Ectodermal cell (in vitro differentiated cells): ENCODE measurements around the gene ASIC1.
A peak's percentile ranks its signal among the peaks of the same experiment; 100 is the strongest.
"Not testable (repeated sequence)": the region's sequence is repeated elsewhere in the genome, so short reads cannot be mapped to it uniquely, and the experiment has no call there.

Source experiments
- H3K27ac ChIP-seq: 2 replicates; pipeline ENCODE4 v1.7.0; 2013; ENCODE audit warnings: mild to moderate bottlenecking, low read depth, low read length; ENCODE audit not compliant: insufficient read depth, poor library complexity, severe bottlenecking
- H3K27me3 ChIP-seq: 2 replicates; pipeline ENCODE4 v1.7.0; 2013; ENCODE audit warnings: mild to moderate bottlenecking, low read length; ENCODE audit not compliant: insufficient read depth, control insufficient read depth, poor library complexity, severe bottlenecking
- H3K36me3 ChIP-seq: one replicate; pipeline ENCODE4 v1.7.0; 2013; ENCODE audit warnings: low read length; ENCODE audit not compliant: control insufficient read depth, insufficient read depth
- H3K4me1 ChIP-seq: one replicate; pipeline ENCODE4 v1.7.0; 2013; ENCODE audit warnings: low read length; ENCODE audit not compliant: control insufficient read depth, insufficient read depth
- H3K4me3 ChIP-seq: 2 replicates; pipeline ENCODE4 v1.7.0; 2013; ENCODE audit warnings: low read depth, low read length, control low read depth; ENCODE audit not compliant: insufficient read depth
- H3K9me3 ChIP-seq: 2 replicates; pipeline ENCODE4 v1.7.0; 2013; ENCODE audit warnings: mild to moderate bottlenecking, low read length, moderate library complexity; ENCODE audit not compliant: control insufficient read depth
- WGBS, 2 experiments: methylation state at CpG; one replicate each; pipeline ENCODE4 v1.1.7; 2013; ENCODE audit warnings: missing lambda C conversion rate in 2 of 2; 5-methylcytosine and 5-hydroxymethylcytosine counted together

Gene ASIC1

GRCh38 chr12:50022903-50023302 is 34.5 kb upstream of the ASIC1 start:
- Histone ChIP-seq H3K4me1 (no peaks in the 10 kb centered on the region), H3K27ac (no peak overlapping the region), H3K27me3 (no peaks in the 10 kb centered on the region), H3K36me3 (no peaks in the 10 kb centered on the region), H3K4me3 (no peak overlapping the region), H3K9me3 (no peaks in the 10 kb centered on the region)
- 87 to 100% methylated on average over 1 of the region's 1 CpG for WGBS, 2 experiments

DNA sequence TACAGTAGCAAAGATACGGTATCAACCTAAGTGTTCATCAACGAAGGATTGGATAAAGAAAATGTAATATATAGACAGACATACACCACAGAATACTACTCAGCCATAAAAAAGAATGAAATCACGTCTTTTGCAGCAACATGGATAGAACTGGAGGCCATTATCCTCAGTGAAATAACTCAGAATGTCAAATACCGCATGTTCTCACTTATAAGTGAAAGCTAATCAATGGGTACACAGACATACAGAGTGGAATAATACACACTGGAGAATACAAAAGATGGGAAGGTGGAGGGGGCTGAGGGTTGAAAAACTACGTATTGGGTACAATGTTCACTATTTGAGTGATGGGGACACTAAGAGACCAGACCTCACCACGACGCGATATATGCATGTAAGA is 33.2 kb upstream of the ASIC1 start:
- 73 to 81% methylated on average over 6 of the region's 8 CpGs for WGBS, 2 experiments
- Histone ChIP-seq H3K4me3 (peak overlapping the region; percentile 59), H3K27ac (no peak overlapping the region), H3K36me3 (no peaks in the 10 kb centered on the region), H3K9me3 (no peaks in the 10 kb centered on the region), H3K4me1 (no peaks in the 10 kb centered on the region), H3K27me3 (no peaks in the 10 kb centered on the region)

DNA sequence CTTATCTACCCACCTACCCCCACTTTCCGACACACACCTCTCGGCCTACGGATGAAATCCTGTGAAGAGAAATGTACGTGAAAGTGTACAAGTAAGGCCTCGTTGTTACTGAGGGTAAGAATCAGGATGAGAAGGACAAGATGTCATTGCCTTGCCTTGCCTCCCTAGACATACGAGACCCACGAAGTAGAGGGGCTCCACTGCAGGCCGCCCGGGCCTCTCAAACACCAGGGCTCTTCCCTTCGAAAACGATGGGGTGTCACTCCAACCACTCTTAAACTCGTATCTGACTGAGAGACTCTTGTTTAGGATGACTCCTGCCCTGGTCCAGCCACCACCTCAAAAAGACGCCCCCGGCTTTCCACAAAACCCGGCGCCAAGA is 32.6 kb upstream of the ASIC1 start:
- H3K36me3 ChIP-seq, result no peaks in the 10 kb centered on the region
- H3K9me3 ChIP-seq, result no peaks in the 10 kb centered on the region
- 2% methylated on average over 14 to 15 of the region's 16 CpGs for WGBS, 2 experiments
- no peaks in the 10 kb centered on the region for H3K27me3 ChIP-seq
- H3K27ac ChIP-seq, result no peak overlapping the region
- no peaks in the 10 kb centered on the region for H3K4me1 ChIP-seq
- peak overlapping the region; percentile 59 for H3K4me3 ChIP-seq

DNA sequence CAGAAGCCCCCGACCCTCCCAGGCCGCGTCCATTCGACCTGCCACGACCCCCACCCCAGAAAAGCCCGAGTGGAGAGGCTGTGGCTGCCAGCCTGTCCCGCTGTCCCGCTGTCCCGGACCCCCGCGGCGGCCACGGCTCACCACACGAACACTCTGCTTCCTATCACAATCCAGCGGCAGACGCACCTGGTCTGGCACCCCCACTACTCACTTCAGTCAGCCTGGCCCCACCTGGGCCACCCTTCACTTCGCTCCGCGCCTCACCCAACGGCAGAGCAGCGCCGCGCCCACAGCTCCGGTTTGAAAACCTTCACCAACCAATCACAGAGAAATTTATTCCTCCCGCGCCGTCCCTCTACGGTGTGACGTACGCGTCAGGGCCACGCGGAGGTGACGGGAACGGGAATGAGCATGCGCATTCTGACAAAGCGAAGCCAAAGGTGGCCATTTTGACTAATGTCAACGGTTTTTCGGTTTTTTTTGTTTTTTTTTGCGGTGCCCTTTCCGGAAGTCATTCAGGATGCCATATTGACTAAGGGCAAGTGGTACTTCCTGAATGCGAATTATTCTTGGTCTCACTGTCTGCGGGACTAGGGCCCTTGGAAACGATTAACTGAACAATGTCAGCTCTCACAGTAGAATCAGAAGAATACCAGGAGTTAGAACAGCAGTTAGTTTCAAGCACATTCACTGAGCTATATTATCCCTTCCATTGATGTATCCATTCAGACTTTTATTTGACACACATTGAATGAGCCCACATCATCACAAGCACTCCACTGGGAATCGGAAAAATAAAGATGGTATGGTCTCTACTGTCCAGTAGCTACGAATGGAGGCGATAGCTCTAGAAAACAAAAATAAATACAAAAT is 32.0 kb upstream of the ASIC1 start, which contains the start of gene RACGAP1:
TSS of gene RACGAP1 (minus strand) at position 308 of the 873 bp plus-strand sequence. CDS start 8,779 bp downstream, outside the sequence.
- Histone ChIP-seq H3K4me1 (no peaks in the 10 kb centered on the region), H3K36me3 (no peaks in the 10 kb centered on the region), H3K27ac (no peak within 1 kb of the TSS), H3K27me3 (no peaks in the 10 kb centered on the region), H3K9me3 (no peaks in the 10 kb centered on the region), H3K4me3 (peak within 1 kb of the TSS; percentile 59)
- WGBS, 2 experiments, result 7% methylated on average over 47 of the region's 47 CpGs

- H3K4me1 ChIP-seq, result no peaks in the 10 kb centered on the region
- no peaks in the 10 kb centered on the region for H3K36me3 ChIP-seq
- 93 to 96% methylated on average over 3 of the region's 3 CpGs for WGBS, 2 experiments
- H3K9me3 ChIP-seq, result no peaks in the 10 kb centered on the region
- no peak overlapping the region for H3K27ac ChIP-seq
- no peak overlapping the region for H3K4me3 ChIP-seq
- no peaks in the 10 kb centered on the region for H3K27me3 ChIP-seq
Observed at GRCh38 chr12:50026691-50027090, 30.7 kb upstream of the ASIC1 start.

DNA sequence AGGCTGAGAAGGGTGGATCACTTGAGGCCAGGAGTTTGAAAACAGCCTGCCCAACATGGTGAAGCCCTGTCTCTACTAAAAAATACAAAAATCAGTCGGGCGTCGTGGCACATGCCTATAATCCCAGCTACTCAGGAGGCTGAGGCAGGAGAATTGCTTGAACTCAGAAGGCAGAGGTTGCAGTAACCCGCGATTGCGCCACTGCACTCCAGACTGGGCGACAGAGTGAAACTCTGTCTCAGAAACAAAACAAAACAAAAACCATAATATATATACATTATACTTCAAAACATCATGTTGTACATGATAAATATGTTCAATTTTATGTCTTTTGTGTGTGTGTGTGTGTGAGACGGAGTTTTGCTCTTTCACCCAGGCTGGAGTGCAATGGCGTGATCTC is 26.9 kb upstream of the ASIC1 start:
- H3K36me3 ChIP-seq, H3K9me3 ChIP-seq, H3K4me1 ChIP-seq, H3K27me3 ChIP-seq, H3K27ac ChIP-seq, H3K4me3 ChIP-seq: not testable (repeated sequence)
- WGBS, 2 experiments, result 93 to 94% methylated on average over 9 of the region's 9 CpGs

DNA sequence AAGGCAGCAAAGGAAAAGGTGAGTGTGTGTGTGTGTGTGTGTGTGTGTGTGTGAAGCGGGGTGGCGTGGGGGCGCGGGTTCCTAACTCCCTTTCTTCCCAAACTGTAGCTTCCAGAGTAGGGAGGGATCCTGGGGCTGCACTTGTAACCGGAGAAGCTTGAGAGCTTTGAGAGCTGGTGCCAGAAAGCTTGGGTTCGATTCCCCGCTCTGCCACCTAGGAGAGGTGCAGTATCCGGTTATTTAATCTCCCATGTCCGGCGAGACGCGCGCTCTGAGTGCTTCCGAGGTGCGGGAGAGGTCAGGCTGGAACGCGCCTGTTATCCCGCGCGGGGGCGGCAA is 24.9 kb upstream of the ASIC1 start:
- 49 to 52% methylated on average over 21 of the region's 21 CpGs for WGBS, 2 experiments
- Histone ChIP-seq H3K36me3 (no peaks in the 10 kb centered on the region), H3K4me3 (peak overlapping the region; percentile 22), H3K9me3 (no peaks in the 10 kb centered on the region), H3K27ac (no peak overlapping the region), H3K27me3 (peaks cover 9% of the 10 kb centered on the region), H3K4me1 (no peaks in the 10 kb centered on the region)

DNA sequence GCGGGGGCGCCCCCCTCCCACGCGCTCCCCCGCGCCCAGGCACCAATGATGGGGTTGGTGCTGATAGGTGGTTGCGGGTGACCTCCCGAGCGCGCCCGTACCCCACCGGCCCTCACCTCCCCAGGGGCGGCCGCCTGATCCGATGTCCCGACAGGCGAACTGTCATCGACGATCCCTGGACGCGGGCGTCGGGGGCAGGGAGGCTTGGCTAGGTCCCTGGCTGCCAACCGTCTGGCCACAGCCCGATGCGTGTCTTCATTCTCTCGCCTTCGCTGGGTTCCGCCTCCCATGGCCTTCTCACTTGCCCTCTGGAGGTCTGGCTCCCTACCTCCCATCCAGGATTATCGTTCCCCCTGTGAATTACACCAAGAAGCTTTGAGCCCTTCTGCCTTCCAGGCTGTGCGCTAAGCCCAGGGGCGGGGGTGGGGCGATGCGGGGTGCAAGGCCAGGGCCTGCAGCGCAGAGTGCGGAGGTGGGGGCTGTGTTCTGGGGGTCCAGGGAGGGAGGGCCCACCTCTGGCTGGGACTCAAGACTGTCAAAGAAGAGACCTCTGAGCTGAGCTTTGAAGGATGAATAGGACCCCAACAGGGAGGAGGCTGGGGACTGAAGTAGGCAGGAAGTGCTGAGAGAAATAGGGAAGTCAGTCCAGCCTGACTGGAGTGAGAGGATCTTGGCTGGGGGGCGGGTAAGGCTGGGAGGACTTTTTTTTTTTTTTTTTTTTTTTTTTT is 24.4 kb upstream of the ASIC1 start:
- peak overlapping the region; percentile 22 for H3K4me3 ChIP-seq
- no peak overlapping the region for H3K27ac ChIP-seq
- no peaks in the 10 kb centered on the region for H3K36me3 ChIP-seq
- H3K4me1 ChIP-seq, result no peaks in the 10 kb centered on the region
- no peaks in the 10 kb centered on the region for H3K9me3 ChIP-seq
- WGBS, 2 experiments, result 24 to 25% methylated on average over 37 of the region's 37 CpGs
- peaks cover 9% of the 10 kb centered on the region for H3K27me3 ChIP-seq

DNA sequence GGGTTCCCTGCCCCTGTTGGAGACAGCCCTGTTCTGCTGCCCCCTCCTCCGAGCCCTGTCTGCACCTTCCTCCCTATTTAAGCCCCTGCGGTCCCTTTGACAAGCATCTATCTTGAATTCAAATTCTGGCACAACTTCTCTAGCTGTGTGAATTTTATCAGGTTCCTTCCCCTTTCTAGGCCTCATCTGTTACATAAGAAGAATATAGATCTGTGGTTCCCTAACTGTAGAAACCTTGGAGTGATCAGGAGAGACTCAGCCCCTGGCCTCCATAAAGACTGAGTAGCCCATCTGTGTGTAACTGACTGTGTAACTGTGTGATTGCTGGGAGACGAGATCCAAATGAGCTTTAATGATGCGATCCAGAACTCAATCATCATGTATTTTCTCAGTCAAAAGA is 19.1 kb upstream of the ASIC1 start:
- no peaks in the 10 kb centered on the region for H3K27me3 ChIP-seq
- no peaks in the 10 kb centered on the region for H3K9me3 ChIP-seq
- no peak overlapping the region for H3K27ac ChIP-seq
- peaks cover 8% of the 10 kb centered on the region for H3K4me1 ChIP-seq
- no peak overlapping the region for H3K4me3 ChIP-seq
- no peaks in the 10 kb centered on the region for H3K36me3 ChIP-seq
- WGBS, 2 experiments, result 91 to 97% methylated on average over 3 to 4 of the region's 4 CpGs

DNA sequence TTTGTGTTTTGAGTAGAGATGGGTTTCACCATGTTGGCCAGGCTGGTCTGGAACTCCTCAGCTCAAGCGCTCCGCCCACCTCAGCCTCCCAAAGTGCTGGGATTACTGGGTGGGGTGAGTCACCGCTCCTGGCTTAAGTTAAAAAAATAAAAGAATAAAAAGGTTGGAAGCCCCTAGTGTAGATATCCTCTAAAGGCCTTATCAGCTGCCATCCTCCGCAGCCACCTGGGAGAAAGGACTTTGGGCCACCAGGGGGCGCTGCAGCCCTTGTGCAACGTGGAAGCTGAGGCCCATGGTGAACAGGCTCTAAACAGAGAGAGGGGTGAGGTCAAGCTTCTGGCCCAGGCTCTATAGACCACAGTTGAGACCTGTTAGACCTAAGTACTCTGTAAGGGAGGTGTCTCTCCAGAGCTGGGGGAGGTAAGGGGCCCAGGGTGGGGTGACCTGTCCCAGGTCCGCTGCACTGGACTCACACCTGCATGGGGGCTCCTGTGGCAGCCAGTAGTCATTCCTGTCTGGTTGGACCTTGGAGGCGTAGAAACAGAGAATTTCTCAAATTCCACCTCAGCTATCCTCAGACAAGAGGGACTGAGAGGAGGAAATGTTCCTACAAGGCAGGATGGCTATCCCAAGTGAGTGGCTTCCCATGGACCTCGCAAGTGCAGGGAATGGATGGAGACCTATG is 18.1 kb upstream of the ASIC1 start:
- H3K36me3 ChIP-seq, result no peaks in the 10 kb centered on the region
- H3K27me3 ChIP-seq, result no peaks in the 10 kb centered on the region
- 35 to 37% methylated on average over 9 of the region's 9 CpGs for WGBS, 2 experiments
- peaks cover 8% of the 10 kb centered on the region for H3K4me1 ChIP-seq
- H3K27ac ChIP-seq, result no peak overlapping the region
- H3K9me3 ChIP-seq, result no peaks in the 10 kb centered on the region
- no peak overlapping the region for H3K4me3 ChIP-seq
